Measurements from ENCODE around the gene PPY. TPM values are rescaled to one million over a fixed set of nuclear protein-coding genes. Genes with fewer than 3 reads are reported as not detected.

Gene PPY
- total and polyA plus RNA-seq, 2 experiments from 2014 or later = not detected

DNA sequence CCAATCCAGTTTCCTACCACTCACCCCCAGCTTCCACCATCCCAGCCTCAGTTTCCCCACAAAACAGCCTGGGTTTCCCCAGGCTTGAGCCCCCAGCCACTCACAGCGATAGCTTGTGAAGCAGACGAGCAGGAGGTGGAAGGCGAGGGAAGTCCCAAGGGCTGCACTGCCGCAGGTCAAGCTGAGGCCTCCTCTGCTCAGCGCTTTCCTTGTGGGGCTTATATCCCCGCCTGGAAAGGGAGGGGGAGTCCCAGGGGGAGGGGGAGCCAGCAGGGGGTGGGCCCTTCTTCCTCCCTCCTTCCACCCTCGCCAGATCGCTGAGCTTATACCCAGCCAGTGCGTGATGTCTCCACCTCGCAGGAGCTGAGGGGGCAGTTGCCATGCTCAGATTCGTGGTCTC lies 11.5 kb upstream of the PPY start, which contains the start of gene PYY:
PYY (minus strand) TSS at position 195 of the 400 bp plus-strand sequence. CDS start 457 bp downstream, outside the sequence.
- Histone ChIP-seq H3K27ac (no peak within 1 kb of the TSS), H2AFZ (no peak within 1 kb of the TSS), H4K20me1 (ENCODE audit: insufficient read depth, poor library complexity, severe bottlenecking) (no peaks in the 10 kb centered on the region), H3K4me3 (no peak within 1 kb of the TSS), H3K4me1 (ENCODE audit: insufficient read depth) (peaks cover 11% of the 10 kb centered on the region), H3K36me3 (replicated peaks; ENCODE audit: insufficient read depth, low read depth) (no peaks in the 10 kb centered on the region), H3K79me2 (no peaks in the 10 kb centered on the region), H3K9me2 (replicated peaks; ENCODE audit: insufficient read depth) (no peaks in the 10 kb centered on the region), H3K27me3 (peaks cover 67% of the 10 kb centered on the region), H3K9me3 (ENCODE audit: low read depth) (no peaks in the 10 kb centered on the region), H3K4me2 (peak within 1 kb of the TSS; percentile 68)
- no peak for DNase-seq (ENCODE audit: low spot score)
- 52% methylated on average over 9 of the region's 11 CpGs for WGBS (ENCODE audit: low lambda C conversion rate, missing lambda C conversion rate)
- TF ChIP-seq, protein P1, sequence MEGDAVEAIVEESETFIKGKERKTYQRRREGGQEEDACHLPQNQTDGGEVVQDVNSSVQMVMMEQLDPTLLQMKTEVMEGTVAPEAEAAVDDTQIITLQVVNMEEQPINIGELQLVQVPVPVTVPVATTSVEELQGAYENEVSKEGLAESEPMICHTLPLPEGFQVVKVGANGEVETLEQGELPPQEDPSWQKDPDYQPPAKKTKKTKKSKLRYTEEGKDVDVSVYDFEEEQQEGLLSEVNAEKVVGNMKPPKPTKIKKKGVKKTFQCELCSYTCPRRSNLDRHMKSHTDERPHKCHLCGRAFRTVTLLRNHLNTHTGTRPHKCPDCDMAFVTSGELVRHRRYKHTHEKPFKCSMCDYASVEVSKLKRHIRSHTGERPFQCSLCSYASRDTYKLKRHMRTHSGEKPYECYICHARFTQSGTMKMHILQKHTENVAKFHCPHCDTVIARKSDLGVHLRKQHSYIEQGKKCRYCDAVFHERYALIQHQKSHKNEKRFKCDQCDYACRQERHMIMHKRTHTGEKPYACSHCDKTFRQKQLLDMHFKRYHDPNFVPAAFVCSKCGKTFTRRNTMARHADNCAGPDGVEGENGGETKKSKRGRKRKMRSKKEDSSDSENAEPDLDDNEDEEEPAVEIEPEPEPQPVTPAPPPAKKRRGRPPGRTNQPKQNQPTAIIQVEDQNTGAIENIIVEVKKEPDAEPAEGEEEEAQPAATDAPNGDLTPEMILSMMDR (IDR thresholded peaks at IDR 0.05; ENCODE audit: poor library complexity) = no peak
- TF ChIP-seq EZH2 (IDR thresholded peaks at IDR 0.05; ENCODE audit: borderline replicate concordance) = no peak
- no peak for TF ChIP-seq EZH2phosphoT487 (IDR thresholded peaks at IDR 0.05; ENCODE audit: low read depth, severe bottlenecking, unreplicated experiment)

DNA sequence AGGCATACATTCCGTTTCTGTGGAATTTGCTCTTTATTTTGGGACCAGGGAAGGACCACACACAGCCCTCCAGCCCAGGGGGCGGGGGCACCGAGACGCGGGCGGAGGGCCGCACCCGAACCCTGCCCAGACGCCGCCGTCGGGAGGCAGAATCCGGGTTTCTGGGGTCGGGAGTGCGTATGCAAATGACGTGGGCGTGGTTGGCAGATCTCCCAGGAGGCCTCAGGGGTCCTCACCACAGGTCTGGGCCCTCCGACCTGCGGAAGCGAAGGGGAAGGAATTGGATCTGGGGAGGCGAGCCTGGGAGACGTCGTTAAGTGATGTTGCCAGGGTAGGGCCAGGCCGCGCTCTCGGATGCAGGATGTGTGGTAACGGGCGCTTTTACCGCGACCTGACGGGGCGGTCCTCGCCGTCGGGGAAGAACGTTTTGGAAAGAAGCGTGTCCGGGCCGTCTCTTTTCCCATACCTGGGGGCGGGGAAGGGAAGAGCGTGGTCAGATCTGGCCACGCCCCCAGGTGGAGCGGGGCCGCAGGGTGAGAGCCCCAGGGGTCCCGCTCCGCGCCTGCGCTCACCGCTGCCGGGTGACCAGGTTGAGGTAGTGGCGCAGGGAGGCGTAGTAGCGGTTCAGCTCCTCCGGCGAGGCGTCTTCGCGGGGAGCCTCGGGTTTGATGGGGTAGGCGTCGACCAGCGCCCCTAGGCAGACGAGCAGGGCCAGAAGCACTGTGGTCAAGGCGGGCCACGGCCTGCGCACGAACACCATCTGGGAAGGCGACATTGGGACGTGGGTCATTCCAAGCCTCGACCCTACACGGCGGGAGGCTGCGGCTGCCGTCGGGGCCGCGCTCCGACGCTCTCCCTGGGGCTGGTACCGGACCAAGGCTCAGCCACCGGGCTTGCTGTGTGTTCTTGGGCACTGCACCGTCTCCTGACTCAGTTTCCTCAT lies 10.7 kb upstream of the PPY start:
- H3K36me3 ChIP-seq (replicated peaks; ENCODE audit: insufficient read depth, low read depth) = no peaks in the 10 kb centered on the region
- no peak overlapping the region for H2AFZ ChIP-seq
- no peak overlapping the region for H3K27ac ChIP-seq
- no peak overlapping the region for H3K4me3 ChIP-seq
- no peaks in the 10 kb centered on the region for H3K9me3 ChIP-seq (ENCODE audit: low read depth)
- H3K79me2 ChIP-seq = no peaks in the 10 kb centered on the region
- TF ChIP-seq, protein P1 (IDR thresholded peaks at IDR 0.05; ENCODE audit: poor library complexity) = no peak
- peak; percentile 97 for TF ChIP-seq EZH2 (IDR thresholded peaks at IDR 0.05; ENCODE audit: borderline replicate concordance)
- H3K9me2 ChIP-seq (replicated peaks; ENCODE audit: insufficient read depth) = no peaks in the 10 kb centered on the region
- peaks cover 67% of the 10 kb centered on the region for H3K27me3 ChIP-seq
- no peaks in the 10 kb centered on the region for H4K20me1 ChIP-seq (ENCODE audit: insufficient read depth, poor library complexity, severe bottlenecking)
- 4% methylated on average over 76 of the region's 82 CpGs for WGBS (ENCODE audit: low lambda C conversion rate, missing lambda C conversion rate)
- peaks cover 11% of the 10 kb centered on the region for H3K4me1 ChIP-seq (ENCODE audit: insufficient read depth)
- H3K4me2 ChIP-seq = peak overlapping the region; percentile 68
- DNase-seq (ENCODE audit: low spot score) = no peak

DNA sequence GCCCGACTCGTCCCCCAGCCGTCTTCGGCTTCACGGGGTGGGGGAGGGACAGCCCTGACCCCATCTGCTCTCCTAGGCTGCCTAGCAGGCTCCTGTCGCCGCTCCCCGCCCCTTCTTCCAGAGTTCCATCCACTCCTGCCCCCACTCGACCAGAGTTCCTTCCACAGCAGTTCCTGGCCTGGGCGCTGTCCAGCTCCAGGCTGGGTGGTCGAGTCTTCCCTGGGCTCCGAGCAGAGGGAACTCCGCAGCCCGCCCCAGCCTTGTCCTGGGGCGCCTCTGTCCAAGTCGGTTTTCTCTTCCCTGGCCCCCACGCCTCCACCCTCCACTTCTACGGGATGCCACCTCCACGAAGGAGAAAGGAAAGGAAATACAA lies 10.1 kb upstream of the PPY start:
- H3K27ac ChIP-seq = no peak overlapping the region
- peaks cover 67% of the 10 kb centered on the region for H3K27me3 ChIP-seq
- TF ChIP-seq EZH2 (IDR thresholded peaks at IDR 0.05; ENCODE audit: borderline replicate concordance) = no peak
- no peak for TF ChIP-seq EZH2phosphoT487 (IDR thresholded peaks at IDR 0.05; ENCODE audit: low read depth, severe bottlenecking, unreplicated experiment)
- TF ChIP-seq, protein P1 (IDR thresholded peaks at IDR 0.05; ENCODE audit: poor library complexity) = no peak
- H3K4me2 ChIP-seq = peak overlapping the region; percentile 68
- H2AFZ ChIP-seq = no peak overlapping the region
- H3K4me3 ChIP-seq = no peak overlapping the region
- H3K9me3 ChIP-seq (ENCODE audit: low read depth) = no peaks in the 10 kb centered on the region
- H3K9me2 ChIP-seq (replicated peaks; ENCODE audit: insufficient read depth) = no peaks in the 10 kb centered on the region
- DNase-seq (ENCODE audit: low spot score) = peak; percentile 46
- H3K36me3 ChIP-seq (replicated peaks; ENCODE audit: insufficient read depth, low read depth) = no peaks in the 10 kb centered on the region
- H4K20me1 ChIP-seq (ENCODE audit: insufficient read depth, poor library complexity, severe bottlenecking) = no peaks in the 10 kb centered on the region
- H3K4me1 ChIP-seq (ENCODE audit: insufficient read depth) = peaks cover 11% of the 10 kb centered on the region
- WGBS (ENCODE audit: low lambda C conversion rate, missing lambda C conversion rate) = 6% methylated on average over 14 of the region's 19 CpGs
- no peaks in the 10 kb centered on the region for H3K79me2 ChIP-seq
